T-helper 2 cell treated with Interferon-gamma antibody and Interleukin-4, amounts not matched to agents 100 ng/mL and 5 ng/mL, for 36 hours (primary cell): ENCODE measurements around the gene SARS1. TPM values are rescaled to one million over a fixed set of nuclear protein-coding genes. Genes with fewer than 3 reads are reported as not detected.
"Not testable (repeated sequence)": the region's sequence is repeated elsewhere in the genome, so short reads cannot be mapped to it uniquely, and the experiment has no call there.

Source experiments
- intact Hi-C: fragments of 100-400 bp; cut with micrococcal nuclease; formaldehyde crosslinking; loops from one replicate; pipeline ENCODE4 v1.15.1; 2023
- total RNA-seq: library from RNA; stranded (reverse); gene quantifications from 2 replicates; pipeline ENCODE4 v1.2.3, GENCODE V29; 2022

SARS1 gene
- total RNA-seq, 1 donor from 2014 or later, result 117 TPM

DNA sequence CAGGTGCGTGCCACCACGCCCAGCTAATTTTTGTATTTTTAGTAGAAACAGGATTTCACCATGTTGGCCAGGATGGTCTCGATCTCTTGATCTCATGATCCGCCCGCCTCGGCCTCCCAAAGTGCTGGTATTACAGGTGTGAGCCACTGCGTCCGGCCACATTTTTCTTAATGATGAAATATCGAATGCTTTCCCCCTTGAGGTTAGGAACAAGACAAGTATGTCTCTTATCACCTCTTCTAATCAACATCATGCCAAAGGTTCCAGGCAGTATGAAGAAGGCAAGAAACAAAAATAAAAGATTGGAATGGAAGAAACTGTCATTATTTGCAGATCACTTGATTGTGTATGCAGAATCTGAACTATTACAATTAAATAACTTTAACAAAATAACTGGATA lies 7.5 kb downstream of the SARS1 start:
- intact Hi-C loops, result not testable (repeated sequence)

GRCh38 chr1:109225308-109225707 lies 11.6 kb downstream of the SARS1 start:
- intact Hi-C loops, result no loop called here

DNA sequence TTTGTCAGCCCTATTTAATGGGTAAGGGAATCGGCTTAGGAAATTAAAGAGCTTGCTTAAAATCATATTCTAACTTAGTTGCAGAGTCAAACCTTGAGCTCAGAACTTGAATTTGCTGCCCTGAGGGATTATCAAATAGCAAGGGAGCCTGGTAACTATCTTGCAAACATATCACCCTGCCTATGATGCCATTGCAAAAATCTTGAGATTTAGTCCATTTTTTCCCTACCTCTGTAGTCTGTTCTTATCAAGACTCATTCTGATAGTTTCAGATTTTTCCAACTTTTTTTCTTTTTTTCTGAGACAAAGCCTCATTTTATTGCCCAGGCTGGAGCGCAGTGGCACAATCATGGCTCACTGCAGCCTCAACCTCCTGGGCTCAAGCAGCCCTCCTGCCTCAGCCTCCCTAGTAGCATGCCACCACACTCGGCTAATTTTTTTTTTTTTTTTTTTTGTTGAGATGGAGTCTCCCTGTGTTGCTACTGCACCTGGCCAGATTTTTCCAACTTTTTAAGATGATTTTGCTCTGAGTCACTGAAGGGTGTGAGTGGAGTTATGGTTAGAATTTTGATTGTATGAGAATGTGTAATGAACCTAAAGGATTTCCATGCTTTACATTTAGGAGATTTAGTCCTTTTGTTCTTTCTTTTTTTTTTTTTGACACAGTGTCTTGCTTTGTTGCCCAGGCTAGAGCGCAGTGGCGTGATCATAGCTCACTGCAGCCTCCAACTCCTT lies 12.2 kb downstream of the SARS1 start:
- intact Hi-C loops, result no loop called here

DNA sequence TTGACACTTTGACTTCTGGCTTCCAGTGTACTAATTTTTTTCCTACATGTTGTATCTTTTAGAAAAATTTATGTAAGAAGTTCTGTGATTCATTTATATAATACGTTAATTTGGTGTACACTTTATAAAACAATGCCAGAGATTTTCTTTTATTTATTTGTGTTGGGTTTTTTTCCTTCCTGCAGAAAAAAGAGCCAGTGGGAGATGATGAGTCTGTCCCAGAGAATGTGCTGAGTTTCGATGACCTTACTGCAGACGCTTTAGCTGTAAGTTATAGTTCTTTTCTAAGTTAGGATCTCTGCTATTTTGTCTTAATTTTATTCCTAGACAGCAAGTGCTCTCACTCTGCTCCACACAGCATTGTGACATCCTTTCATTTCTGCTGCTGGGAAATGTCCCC lies 14.4 kb downstream of the SARS1 start:
- intact Hi-C loops, result no loop called here

DNA sequence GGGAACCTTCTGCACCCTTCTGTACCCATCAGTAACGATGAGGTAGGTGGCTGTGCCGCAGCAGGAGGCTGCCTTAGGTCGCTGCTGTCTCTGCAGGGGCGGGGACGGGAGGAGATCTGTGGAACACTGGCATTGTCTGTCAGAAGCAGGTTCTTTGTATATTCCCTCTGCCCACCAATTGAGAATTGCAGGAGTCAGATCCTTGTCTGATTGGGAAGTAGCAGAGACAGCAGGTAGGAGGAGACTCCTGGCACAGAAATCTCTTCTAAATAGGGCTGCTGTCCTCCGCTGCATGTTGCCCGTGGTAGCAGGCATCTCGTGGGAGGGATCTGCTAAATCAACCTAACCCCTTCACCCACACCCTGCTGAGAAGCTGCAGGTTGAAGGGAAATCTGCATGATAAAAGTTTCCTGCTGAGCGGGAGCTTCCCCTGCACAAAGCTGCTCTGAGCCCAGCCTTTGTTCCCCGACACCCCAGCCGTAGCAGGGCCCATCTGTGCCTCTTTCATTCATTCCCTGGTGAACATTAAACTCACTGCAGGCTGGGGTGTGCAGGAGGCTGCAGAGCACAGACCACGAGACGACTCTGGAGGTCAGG lies 15.9 kb downstream of the SARS1 start:
- intact Hi-C loops, result no loop called here

DNA sequence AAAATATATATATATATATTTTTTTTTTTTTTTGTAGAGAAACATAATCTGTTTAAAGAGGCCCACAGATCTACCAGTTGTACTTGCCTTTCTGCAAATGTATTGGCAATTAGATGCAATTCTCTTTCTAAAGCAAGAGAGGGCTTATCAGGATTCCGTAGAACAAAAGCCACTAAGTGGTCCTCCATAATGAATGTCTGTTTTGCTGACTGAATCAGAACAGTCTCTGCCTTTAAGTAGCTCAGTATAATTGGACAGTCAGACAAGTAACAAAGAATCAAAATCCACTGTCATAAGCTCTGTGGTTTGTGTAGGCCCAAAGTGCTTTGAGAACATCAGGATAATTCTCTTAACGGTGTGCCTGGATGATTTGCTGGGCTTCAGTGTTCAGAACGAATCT lies 17.3 kb downstream of the SARS1 start:
- intact Hi-C loops, result no loop called here

DNA sequence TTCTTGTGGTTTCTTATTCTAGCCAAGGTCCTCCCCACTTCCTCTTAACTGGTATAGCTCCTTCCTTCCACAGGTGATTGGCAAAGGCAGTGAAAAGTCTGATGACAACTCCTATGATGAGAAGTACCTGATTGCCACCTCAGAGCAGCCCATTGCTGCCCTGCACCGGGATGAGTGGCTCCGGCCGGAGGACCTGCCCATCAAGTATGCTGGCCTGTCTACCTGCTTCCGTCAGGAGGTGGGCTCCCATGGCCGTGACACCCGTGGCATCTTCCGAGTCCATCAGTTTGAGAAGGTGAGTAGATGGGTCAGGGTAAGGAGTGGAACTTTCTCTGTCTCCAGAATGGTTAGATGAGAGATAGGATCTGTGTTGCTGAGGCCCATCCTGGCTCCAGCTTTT lies 21.4 kb downstream of the SARS1 start:
- intact Hi-C loops, result no loop called here

DNA sequence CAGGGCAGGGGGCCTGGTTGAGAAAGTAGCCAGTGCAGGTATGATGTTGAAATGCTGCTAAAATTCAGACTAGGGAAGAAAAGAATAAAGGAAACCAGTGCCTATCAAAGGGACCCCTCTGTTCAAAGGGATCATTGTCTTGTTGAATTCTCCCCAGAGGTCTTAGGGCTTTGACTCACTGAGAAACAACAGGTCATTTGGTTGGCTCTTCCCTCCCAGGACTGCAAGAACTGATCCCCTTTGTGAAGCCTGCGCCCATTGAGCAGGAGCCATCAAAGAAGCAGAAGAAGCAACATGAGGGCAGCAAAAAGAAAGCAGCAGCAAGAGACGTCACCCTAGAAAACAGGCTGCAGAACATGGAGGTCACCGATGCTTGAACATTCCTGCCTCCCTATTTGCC lies 23.8 kb downstream of the SARS1 start:
- intact Hi-C loops, result no loop called here

GRCh38 chr1:109238382-109238781 lies 24.7 kb downstream of the SARS1 start:
- intact Hi-C loops, result no loop called here

GRCh38 chr1:109239047-109239408 lies 25.3 kb downstream of the SARS1 start:
- intact Hi-C loops, result no loop called here

DNA sequence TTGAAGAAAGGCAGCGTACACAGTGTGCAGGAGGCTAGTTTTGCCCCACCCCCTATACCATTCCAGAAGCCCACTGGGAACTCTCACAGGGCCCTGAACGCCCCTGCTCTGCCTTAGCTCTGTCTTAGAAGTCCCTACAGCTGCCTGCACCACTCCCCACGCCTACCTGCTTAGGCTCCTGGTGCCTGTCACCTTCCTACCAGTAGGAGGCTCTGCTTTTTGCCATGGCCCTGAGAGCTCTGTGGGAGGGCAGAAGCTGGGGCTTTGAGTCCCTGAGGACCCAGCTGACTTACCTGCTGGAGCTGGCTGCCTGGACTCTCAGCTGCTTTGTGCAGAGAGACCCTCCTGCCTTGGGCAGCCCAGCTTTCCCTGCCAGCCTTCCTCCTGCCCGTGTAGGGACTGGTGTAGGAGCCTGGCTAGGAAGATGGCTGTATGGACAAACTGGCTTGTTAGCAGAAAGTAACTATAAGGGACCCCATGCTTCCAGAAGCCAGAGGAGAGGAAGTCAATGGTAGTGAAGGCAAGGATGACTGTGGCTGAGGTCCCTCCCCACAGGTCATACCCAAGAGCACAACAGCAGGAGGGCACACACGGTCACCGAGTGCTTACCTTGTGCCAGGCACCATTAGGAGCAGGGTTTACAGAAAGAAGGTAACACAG lies 25.8 kb downstream of the SARS1 start:
- intact Hi-C loops, result loop anchor here (1.0 kb wide), 1 partner anchor 10 kb away; the partner anchor contains the start of gene CELSR2

DNA sequence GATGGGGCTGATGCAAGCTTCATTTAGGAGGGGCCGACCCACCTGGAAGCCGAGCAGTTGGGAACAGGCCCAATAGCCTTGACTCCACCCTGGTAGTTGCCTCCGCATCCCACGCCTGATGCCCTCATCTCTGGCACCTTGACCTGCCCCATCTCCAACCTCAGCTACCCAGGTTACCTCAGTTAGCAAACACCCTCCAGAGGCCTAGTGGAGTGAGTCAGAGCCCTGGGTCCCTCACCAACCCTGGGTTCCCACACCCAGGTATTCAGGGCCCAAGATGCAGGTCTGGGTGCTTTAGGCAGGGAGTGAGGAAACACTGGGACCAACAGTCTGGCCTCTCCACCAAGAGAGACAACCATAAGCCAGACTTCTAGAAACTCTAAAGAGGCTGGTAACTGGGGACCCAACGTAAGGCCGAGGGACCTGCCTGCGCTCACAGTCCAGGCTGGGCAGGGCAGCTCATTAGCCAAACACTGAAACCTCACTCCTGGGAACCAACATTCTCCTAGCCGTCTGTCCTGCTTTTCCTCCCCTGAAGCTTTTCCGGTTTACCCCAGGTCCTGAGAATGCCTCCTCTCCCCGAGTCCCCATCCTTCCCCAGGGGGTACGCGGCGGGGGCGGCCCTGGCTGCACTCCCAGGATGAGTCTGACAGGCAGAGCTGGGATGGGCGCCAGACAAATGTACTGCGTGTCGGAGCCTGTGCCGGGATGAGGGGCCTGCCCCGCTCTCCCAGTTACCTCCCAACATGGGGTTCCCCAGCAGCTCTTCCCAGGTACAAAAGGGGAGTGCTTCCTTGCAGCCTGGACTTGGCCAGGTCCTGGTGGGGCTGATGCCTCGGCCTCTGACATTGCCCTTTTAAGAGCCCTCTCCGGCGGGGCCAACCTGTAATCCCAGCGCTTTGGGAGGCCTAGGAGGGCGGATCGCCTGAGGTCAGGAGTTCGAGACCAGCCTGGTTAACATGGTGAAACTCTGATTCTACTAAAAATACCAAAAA lies 26.7 kb downstream of the SARS1 start:
- intact Hi-C loops, result loop anchor here (1.0 kb wide), 1 partner anchor 9 kb away; the partner anchor contains the start of gene CELSR2

DNA sequence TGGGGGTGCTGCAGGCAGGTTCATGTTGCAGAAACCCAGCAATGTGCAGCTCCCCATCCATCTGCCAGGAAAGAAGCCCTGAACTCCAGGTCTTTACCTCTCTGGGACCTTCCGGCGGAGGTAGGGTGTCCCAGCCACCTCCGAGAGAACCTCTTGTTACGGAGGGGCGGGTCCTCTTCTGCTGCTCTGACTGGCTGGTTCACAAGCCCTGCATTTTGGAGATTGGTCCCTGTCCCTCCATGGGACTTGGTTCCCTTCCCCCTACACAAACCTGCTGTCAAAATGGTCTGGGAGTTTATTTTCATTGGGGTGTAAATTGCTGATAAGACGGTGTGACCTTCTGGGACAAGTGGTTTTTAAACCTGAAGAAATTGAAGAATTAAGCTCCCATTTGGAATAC lies 27.6 kb downstream of the SARS1 start:
- intact Hi-C loops, result no loop called here

DNA sequence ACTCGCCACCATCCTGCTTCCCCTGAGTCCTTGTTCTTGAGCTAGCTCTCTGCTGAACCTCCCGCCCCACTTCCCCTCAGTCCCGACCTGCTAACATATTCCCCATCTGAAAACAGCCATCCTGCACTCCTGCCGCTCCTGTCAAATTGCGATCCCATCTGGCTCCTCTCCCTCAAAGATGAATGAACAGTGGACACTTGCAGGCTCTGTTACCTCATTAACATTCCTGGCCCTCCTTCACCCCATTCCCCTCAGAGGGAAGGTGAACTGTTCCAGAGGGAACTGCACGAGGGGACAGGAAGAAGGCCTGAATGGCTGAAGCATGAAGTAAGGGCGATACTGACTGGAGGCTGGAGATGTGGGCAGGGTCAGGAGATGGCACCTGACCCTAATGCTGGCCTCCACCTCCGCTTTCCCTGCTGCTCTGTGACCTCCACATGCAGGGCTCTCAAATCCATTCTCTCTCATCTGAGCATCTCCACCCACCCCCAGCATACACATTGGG lies 28.2 kb downstream of the SARS1 start:
- intact Hi-C loops, result no loop called here

GRCh38 chr1:109242387-109242786 lies 28.7 kb downstream of the SARS1 start:
- intact Hi-C loops, result no loop called here

DNA sequence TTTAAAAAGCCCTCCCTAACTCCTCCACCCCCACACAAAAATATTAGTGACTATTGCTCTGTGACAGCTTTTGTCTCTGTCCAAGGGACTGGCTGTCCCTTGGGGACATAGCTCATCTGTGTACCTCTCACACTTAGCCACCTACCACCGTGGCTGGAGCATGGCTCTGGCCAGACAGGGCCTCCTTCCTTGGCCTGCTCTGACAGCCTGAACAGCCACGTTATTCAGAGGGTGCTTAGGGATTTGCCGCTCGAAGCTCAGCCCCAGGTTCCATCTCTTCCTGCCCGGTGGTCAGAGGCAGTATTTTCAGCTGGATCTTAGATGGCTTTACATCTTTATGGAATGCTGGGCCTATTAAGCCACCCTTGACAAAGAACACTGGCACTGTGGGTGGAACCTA lies 29.5 kb downstream of the SARS1 start:
- intact Hi-C loops, result no loop called here

DNA sequence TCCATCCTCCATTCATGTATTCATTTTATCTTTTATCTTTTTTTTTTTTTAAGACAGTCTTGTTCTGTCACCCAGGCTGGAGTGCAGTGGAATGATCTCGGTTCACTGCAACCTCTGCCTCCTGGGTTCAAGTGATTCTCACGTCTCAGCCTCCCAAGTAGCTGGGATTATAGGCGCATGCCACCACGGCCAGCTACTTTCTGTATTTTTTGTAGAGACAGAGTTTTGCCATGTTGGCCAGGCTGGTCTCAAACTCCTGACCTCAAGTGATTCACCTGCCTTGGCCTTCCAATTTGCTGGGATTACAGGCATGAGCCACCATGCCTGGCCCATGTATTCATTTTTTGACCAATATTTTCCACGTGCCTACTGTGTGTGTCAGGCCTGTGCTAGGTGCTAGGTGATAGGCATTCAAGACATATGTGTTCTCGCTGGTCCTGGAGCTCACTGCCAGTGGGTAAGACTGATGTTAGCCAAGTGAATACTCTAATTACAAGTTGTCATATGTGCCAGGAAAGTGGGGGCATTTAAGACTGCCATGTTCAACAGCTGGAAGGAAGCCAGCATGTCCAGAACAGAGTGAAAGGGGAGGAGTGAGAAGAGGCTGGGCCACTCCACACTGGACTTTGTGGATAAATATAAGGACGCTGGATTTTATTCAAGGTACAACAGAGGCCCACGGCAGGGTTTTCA lies 30.3 kb downstream of the SARS1 start:
- intact Hi-C loops, result no loop called here

GRCh38 chr1:109246141-109246551 lies 32.4 kb downstream of the SARS1 start:
- intact Hi-C loops, result no loop called here

DNA sequence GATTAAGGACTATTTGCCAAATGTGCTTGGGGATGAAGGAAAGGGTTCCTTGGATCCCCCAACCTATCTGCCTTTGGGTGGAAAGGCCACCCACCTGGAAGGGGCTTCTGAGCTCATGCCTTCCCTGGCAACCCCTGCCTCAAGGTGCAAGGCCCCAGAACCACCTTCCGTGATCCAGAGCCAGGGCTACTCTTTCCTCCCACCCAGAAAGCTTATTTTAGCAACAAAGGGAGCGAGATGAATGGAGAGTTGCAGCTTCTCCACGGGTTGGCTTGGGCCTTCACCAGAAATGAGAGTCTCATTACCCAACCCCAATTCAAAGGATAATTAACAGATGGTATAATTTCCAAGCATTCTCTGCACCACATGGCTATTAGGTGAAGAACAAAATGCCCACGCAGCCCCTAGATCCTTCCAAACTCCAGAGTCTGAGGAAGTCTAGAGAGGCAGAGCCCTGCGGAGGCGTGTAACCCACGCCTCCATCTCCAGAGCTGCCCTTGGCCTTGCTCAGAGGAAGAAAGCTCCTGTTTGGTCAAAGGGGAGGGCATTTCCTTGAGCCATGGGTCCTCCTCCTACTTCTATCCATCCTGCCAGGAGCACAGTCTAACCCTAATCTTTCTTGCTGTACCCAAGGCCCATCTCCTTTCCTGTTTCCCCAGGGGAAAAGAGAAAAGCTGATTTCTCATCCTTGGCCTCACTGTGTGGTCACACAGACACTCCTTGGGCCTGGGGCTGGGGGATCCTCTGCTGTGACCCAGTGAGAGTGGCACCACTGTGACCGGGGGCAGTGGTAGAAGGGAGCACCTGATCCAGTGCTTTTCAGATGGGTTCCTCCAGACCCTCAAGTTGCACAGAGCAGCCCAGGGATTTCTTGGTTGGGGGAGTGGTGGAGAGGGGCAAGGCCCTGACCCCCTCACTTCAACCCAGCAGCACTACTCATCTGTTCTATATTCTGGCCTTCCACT lies 34.0 kb downstream of the SARS1 start:
- intact Hi-C loops, result no loop called here

- intact Hi-C loops, result no loop called here
Measured at GRCh38 chr1:109248444-109248796, 34.7 kb downstream of the SARS1 start.
